Endothelial cell of umbilical vein (primary cell): ENCODE data around the gene MRTO4. TPM values are rescaled to one million over a fixed set of nuclear protein-coding genes. Genes with fewer than 3 reads are reported as not detected.
A peak's percentile ranks its signal among the peaks of the same experiment; 100 is the strongest.

Experiments used
- BruUV-seq: library from RNA; stranded (reverse); fragments of 400-500 nt; replicated peaks from 2 replicates; lab custom pipeline; 2021; lab: Mats Ljungman, UMichigan
- CTCF ChIA-PET: fragments of 300-600, 350-600 bp; sonication (Branson Sonifier 250); formaldehyde crosslinking; loops from one replicate; lab custom pipeline; 2021; ENCODE audit warnings: antibody characterized with exemption, inconsistent platforms; lab: Charles Lee
- POLR2A ChIA-PET: fragments of 300-600, 350-600 bp; sonication (Branson Sonifier 250); formaldehyde crosslinking; loops from one replicate; lab custom pipeline; 2021; ENCODE audit warnings: antibody characterized with exemption, inconsistent platforms; lab: Charles Lee
- DNase-seq: peaks from one replicate; pipeline ENCODE4 v3.0.0-alpha.2; 2011; ENCODE audit warnings: low read depth, low spot score
- FAIRE-seq: peaks from 2 replicates; lab custom pipeline; 2011; peaks lifted over from hg19 to GRCh38; lab: Jason Lieb, UNC
- H2AFZ ChIP-seq: 2 replicates; pipeline ENCODE4 v1.6.0; 2012; ENCODE audit warnings: low read depth, low read length, control low read depth, inconsistent platforms
- H3K27ac ChIP-seq: 2 replicates; pipeline ENCODE4 v1.5.1; 2011; ENCODE audit warnings: low read depth, mild to moderate bottlenecking, control low read depth, low read length, moderate library complexity; ENCODE audit not compliant: insufficient read depth
- H3K27me3 ChIP-seq, 2 experiments: 2 replicates each; pipeline versions ENCODE4 v1.6.0 to v1.6.1; 2011; ENCODE audit warnings: low read length in 2 of 2, mixed read lengths in 1 of 2; ENCODE audit not compliant: control insufficient read depth in 2 of 2, insufficient read depth in 2 of 2
- H3K36me3 ChIP-seq, 2 experiments: 2 replicates in 1 of 2; 3 replicates in 1 of 2; pipeline ENCODE4 v1.5.1; 2011; ENCODE audit warnings: low read length in 2 of 2, mild to moderate bottlenecking in 1 of 2, moderate library complexity in 1 of 2; ENCODE audit not compliant: control insufficient read depth in 2 of 2, insufficient read depth in 2 of 2; ENCODE audit errors: extremely low read depth in 1 of 2
- H3K4me1 ChIP-seq: 3 replicates; pipeline ENCODE4 v1.5.1; 2011; ENCODE audit warnings: mild to moderate bottlenecking, low read length; ENCODE audit not compliant: control insufficient read depth, insufficient read depth; ENCODE audit errors: extremely low read depth
- H3K4me2 ChIP-seq: 2 replicates; pipeline ENCODE4 v1.6.1; 2011; ENCODE audit warnings: low read length, control low read depth, mixed read lengths; ENCODE audit not compliant: insufficient read depth
- H3K4me3 ChIP-seq, 3 experiments: fragments of 200-600 bp in 1 of 3; sonication (generic), shearing (Covaris generic) in 1 of 3; replicated peaks in 1 of 3; 2 replicates each; pipeline ENCODE4 v1.5.1; 2011 to 2016; ENCODE audit warnings: control low read depth in 3 of 3, low read length in 3 of 3, mild to moderate bottlenecking in 2 of 3, inconsistent platforms in 1 of 3, low read depth in 1 of 3, moderate library complexity in 1 of 3; ENCODE audit not compliant: insufficient read depth in 1 of 3
- H3K79me2 ChIP-seq: 2 replicates; pipeline ENCODE4 v1.6.0; 2012; ENCODE audit warnings: low read length, inconsistent platforms; ENCODE audit not compliant: control insufficient read depth, insufficient read depth
- H3K9ac ChIP-seq: replicated peaks from 2 replicates; pipeline ENCODE3; 2011; ENCODE audit warnings: low read length, control low read depth; ENCODE audit not compliant: insufficient read depth; ENCODE audit errors: extremely low read depth
- H3K9me1 ChIP-seq: replicated peaks from 3 replicates; pipeline ENCODE4 v1.6.0; 2011; ENCODE audit warnings: mild to moderate bottlenecking, low read length; ENCODE audit not compliant: control insufficient read depth, insufficient read depth; ENCODE audit errors: extremely low read depth
- H3K9me3 ChIP-seq: replicated peaks from 2 replicates; pipeline ENCODE4 v1.5.1; 2012; ENCODE audit warnings: low read length, inconsistent platforms; ENCODE audit not compliant: control insufficient read depth, insufficient read depth
- H4K20me1 ChIP-seq: replicated peaks from 2 replicates; pipeline ENCODE3; 2011; ENCODE audit warnings: mild to moderate bottlenecking, low read length; ENCODE audit not compliant: control insufficient read depth, insufficient read depth; ENCODE audit errors: extremely low read depth
- CTCF ChIP-seq, 2 donors: IDR thresholded peaks; 1 replicate in 1 of 2; 2 replicates in 1 of 2; pipeline ENCODE4 v1.5.1; 2011; ENCODE audit warnings: low read length in 2 of 2, mild to moderate bottlenecking in 2 of 2, moderate library complexity in 2 of 2, control low read depth in 1 of 2, inconsistent platforms in 1 of 2, low read depth in 1 of 2; ENCODE audit not compliant: insufficient read depth in 1 of 2; ENCODE audit errors: extremely low read depth in 1 of 2
- FOS ChIP-seq: IDR thresholded peaks from 2 replicates; pipeline ENCODE4 v1.6.1; 2011; ENCODE audit warnings: mild to moderate bottlenecking, low read length, moderate library complexity, borderline replicate concordance; ENCODE audit not compliant: insufficient read depth
- JUN ChIP-seq: IDR thresholded peaks from 2 replicates; pipeline ENCODE4 v1.6.1; 2011; ENCODE audit warnings: borderline replicate concordance, low read depth; ENCODE audit not compliant: insufficient read length, insufficient read depth
- MYC ChIP-seq: IDR thresholded peaks from one replicate; pipeline ENCODE4 v1.6.1; 2011; ENCODE audit warnings: mild to moderate bottlenecking, low read depth, low read length
- POLR2A ChIP-seq: IDR thresholded peaks from 2 replicates; pipeline ENCODE4 v1.6.1; 2012; ENCODE audit warnings: low read depth, mild to moderate bottlenecking, control low read depth, low read length
- dilution Hi-C: fragments of 300-500 bp; cut with MboI; formaldehyde crosslinking; loops from one replicate; pipeline ENCODE4 v1.15.0; 2019; ENCODE audit warnings: low sequenced_read_pairs; ENCODE audit not compliant: extremely low pct_ligation_motif_present
- intact Hi-C: fragments of 100-400 bp; cut with micrococcal nuclease; formaldehyde crosslinking; loops from one replicate; pipeline ENCODE4 v1.10.0; 2022
- polyA plus RNA-seq, 4 experiments: library from polyadenylated mRNA; depleted of rRNA in 3 of 4; stranded (reverse) in 3 of 4; unstranded in 1 of 4; fragments of >200 nt; gene quantifications; 2 replicates each; pipeline versions ENCODE4 v1.2.1 to v1.2.3, GENCODE V29; 2011 to 2012; ENCODE audit warnings: missing spikeins in 1 of 4
- total RNA-seq: library from RNA; stranded (reverse); gene quantifications from 2 replicates; pipeline ENCODE4 v1.2.3, GENCODE V29; 2021

The MRTO4 gene
- total and polyA plus RNA-seq, 2 donors (not counting 3 experiments of a cell fraction or from before 2014, with no cell fraction given) = 33.6 to 49.4 TPM

GRCh38 chr1:19240673-19241538 is 10.7 kb upstream of the MRTO4 start:
- TF ChIP-seq FOS = no peak
- no peak for TF ChIP-seq JUN
- TF ChIP-seq MYC = no peak
- TF ChIP-seq POLR2A = no peak
- TF ChIP-seq CTCF (IDR thresholded peaks at IDR 0.05; ENCODE audit: extremely low read depth in 1 of 2, insufficient read depth in 1 of 2, low read depth in 1 of 2, low read length in 2 of 2) = peak; percentile 89
- POLR2A ChIA-PET = interaction anchor here (0.5 kb wide), 1 partner anchor 284 kb away, joined by 4 read pairs; no protein-coding TSS in a partner anchor
- H3K79me2 ChIP-seq = peaks cover 2% of the 10 kb centered on the region
- no peak overlapping the region for H3K27ac ChIP-seq
- intact Hi-C loops = loop anchor here (1.0 to 5.0 kb wide), 5 partner anchors 30 to 334 kb away; partner anchors contain the start of gene UBR4
- CTCF ChIA-PET = interaction anchor here (0.7 to 3.0 kb wide), 21 partner anchors 10 to 643 kb away, joined by 3 to 25 read pairs (median 4); partner anchors contain the start of genes EMC1 and MRTO4
- no peak overlapping the region for H3K9ac ChIP-seq
- no peaks in the 10 kb centered on the region for H4K20me1 ChIP-seq
- DNase-seq (peak; percentile 54), FAIRE-seq (peak; percentile 92)
- dilution Hi-C loops = no loop called here
- BruUV-seq = no TSS peak
- H3K9me3 ChIP-seq = no peaks in the 10 kb centered on the region
- peaks cover 29 to 46% of the 10 kb centered on the region in 2 experiments for H3K36me3 ChIP-seq
- H3K4me3 ChIP-seq = no peak overlapping the region
- H3K4me2 ChIP-seq = no peak overlapping the region
- H2AFZ ChIP-seq = no peak overlapping the region
- H3K4me1 ChIP-seq = no peaks in the 10 kb centered on the region
- no peaks in the 10 kb centered on the region for H3K27me3 ChIP-seq
- H3K9me1 ChIP-seq = no peaks in the 10 kb centered on the region
